Activated naive CD4-positive, alpha-beta T cell treated with anti-CD3 and anti-CD28 coated beads, Interleukin-2, amount 50 U/mL, for 16 hours (primary cell): ENCODE results near the gene NIPA2.

Source experiments
- DNase-seq: peaks from one replicate; pipeline ENCODE4 v3.0.0-alpha.2; 2020

The NIPA2 gene

DNA sequence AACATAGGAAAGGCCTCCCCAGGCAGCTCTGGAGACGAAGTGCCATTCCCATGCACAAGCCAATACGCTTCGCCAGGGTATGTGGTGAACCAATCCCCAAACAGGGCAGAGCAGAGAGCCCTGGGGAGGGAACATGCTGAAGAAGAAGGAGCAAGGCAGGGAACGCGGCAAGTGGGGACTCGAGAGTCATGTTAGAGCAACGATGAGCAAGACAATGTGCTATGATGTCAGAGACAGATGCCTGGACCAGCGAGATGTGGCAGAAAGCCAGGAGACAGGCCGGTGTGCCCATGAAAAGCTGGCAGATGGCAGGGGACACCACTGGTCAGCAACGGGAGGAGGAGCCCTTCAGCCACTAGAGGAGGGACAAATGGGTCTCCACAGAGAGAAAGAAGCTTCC is 39.6 kb downstream of the NIPA2 start:
- DNase-seq: no peak

DNA sequence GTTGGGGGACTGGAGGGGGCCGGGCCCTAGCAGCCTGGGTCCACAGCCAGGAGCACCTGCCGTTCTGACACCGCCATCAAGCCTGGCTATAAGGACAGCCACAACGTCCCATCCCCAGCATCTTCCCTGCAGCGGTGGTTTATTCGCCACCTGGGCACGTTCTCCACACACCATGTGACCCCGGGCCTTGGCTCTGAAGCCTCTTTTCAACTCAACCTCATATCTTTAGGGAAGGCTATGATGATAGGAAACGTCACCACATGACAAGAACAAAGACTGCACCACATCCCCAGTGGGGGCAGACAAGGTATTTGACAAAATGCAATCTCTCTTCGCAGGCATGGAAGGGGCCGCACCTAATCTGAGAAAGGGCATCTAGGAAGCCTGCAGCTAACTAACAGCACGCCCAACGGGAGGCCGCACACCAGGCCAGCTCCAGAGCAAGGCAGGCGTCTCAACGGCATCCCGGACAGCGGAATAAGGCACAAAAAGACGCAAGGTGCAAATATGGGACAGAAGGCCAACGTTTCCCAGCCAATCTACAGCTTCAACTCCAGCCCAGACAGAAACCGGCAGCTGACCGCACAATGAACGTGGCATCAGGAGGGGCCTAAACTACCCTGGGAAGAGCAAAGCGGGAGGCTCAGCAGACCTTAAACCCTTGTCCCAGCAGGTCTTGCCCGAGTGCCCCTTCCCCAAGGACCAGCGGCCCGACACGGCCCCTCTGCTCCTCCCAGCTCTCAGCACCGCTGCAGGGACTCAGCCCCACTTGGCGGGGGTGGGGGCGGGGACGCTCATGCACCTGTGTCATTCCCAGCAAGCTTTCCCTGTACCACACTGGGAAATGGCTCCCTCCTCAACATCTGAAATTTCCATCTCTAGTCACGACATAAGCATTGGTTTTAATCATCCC is 41.9 kb downstream of the NIPA2 start:
- DNase-seq: no peak

DNA sequence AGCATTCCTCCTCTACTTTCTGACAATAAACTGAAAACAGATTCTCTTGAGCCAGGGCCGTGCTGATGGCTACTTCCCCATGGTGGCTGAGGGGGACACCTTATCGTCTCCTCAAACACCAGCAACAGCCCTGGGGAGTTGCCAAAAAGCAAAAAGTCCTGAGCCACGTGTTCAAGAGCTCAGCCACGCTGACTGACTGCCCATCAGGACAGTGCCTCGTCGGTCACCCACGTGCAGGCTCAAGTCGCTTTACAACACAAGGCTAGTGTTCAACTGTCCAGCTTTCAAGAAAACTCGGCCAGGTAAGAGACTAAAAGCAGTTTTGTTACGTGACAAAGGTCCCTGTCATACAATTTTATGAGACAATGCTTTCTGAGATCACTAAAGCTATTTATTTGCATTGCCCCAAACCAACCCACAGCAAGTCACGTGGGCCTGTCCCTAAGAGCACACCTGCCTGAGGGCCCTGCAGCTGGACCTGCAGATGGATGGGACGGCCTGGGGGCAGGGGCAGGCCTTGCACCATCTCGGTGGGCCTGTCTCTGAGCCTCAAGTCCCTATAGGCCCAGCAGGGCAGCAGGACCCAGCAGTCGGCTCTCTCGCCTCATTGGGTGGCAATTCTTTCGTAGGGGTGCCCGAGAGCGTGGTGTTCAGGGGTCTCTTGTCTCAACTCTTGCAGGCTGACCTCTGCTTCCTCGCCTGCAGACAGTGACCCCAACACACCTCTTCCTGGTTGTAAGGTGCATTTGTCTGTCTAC is 42.7 kb downstream of the NIPA2 start:
- DNase-seq: no peak

DNA sequence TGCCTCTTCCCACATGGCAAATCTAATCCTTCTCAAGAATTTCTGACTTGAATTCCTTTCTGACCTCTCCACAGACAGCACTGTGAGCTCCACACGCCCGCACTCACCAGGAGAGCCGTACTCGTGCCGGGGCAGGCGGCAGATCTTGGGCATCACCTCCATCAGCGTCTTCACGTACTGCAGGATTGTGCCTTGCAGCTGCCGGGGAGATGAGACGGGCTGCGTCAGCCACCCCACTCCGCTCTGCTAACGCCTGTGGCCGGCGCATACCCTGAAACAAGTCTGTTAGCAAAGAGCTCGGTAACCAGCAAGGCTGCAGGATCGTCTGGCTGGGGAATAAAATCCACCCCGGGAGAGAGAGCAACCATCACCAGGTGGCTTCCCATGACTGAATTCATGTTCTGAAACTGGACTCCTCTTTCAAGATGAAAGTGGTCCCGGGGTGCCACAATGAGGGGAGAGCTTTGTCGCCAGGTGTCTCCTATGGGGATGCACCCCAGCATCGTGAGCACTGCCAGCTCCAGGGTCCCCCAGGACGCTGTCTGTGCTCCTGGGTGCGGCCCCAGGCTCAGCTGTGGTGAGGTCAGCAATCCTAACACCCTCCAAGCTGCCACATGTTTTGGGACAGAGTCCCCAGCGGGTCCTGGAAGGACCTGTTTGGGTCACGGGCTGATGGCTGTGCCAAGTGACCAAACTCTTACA is 43.4 kb downstream of the NIPA2 start:
- no peak for DNase-seq

DNA sequence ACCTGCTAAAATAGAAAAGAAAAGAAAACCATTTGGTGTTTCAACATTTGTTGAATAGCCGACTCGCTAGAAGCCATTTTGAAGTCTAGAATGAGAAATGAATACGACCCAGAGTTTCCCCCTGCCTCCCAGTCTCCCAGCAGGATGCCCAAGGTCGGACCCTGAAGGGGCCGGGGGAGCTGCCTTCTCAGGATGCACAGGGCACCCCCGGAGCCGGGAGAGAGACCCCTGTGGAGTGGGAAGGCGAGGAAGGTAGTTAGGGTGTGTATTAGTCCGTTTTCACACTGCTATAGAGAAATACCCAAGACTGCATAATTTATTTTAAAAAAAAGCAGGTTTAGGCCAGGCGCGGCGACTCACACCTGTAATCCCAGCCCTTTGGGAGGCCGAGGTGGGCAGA is 44.7 kb downstream of the NIPA2 start:
- DNase-seq: no peak

DNA sequence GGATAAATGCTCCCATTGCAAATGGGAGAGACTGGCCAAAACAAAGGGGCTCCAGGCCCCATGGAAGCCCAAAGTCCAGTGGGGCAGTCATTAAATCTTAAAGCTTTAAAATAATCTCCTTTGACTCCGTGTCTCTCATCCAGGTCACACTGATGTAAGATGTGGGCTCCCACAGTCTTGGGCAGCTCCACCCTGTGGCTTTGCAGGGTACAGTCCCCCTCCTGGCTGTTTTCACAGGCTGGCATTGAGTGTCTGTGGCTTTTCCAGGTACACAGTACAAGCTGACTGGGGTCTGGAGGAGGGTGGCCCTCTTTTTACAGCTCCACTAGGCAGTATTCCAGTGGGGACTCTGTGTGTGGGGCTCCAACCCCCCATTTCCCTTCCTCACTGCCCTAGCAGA is 45.9 kb downstream of the NIPA2 start:
- DNase-seq: no peak

DNA sequence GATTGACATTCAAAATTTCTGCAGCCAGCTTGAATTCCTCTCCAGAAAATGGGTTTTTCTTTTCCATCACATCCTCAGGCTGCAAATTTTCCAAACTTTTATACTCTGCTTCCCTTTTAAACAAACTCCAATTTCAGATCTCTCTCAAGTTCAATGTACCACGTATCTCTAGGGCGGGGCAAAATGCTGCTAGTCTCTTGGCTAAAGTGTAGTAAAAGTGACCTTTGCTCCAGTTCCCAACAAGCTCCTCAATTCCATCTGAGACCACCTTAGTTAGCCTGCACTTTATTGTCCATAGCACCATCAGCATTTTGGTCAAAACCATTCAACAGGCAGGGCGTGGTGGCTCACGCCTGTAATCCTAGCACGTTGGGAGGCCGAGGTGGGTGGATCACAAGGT is 46.7 kb downstream of the NIPA2 start:
- DNase-seq: no peak

DNA sequence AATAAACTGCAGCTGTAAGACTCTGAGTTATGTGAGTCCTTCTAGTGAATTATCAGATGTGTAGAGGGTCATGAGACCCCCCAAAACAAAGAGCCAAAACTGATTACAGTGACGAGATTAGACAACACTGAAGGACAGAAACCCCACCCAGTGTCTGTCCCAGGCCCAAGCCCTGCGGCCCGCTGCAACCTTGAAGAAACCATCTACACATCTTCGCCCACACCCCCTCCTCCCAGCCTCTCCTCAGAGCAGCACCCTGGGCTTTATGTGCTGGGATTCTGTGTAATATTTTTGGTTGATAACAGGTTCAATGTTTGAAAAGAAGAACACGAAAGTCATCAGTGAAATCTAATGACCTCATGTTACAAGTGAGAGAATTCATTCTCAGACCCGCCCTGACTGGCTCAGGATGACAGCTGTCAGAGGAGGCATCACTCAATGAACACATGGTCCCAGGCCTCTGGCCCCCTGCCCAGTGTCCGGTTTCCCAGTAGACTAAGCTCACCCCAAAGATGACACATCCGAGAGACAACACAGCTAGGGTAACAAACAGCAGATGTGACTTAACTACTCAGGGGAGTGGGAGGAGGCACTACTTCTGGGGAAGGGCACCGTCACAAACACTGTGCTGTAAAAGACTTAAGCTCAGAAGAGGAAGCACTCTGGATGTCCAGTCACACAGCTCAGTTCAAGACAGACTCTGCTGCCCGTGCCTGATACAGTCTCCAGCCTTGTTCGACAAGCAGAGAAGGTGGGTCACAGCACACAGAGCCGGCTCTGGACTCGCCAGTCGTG is 48.9 kb downstream of the NIPA2 start:
- DNase-seq: no peak

DNA sequence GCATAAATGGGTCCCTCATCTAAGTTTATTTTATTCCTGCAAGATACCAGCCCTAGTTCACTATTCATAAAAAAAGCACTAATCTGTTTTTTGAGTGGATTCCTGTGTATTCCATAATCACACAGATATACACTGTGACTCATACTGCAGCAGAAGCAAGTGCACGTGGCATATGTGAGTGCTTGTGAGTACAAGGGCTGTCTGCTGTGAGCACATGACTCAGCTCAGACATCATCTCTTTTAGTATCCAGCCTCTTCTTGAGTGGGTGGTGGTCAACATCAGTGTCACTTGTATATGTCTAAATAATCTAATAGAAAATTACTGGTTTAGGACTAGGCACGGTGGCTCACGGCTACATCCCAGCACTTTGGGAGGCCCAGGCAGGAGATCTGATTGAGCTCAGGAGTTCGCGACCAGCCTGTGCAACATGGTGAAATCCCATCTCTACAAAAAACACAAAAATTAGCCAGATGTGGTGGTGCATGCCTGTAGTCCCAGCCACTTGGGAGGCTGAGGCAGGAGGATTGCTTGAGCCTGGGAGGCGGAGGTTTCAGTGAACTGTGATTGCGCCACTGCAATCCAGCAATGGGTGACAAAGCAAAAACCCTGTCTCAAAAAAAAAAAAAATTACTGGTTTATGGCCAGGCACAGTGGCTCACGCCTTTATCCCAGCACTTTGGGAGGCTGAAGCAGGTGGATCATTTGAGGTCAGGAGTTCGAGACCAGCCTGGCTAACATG is 49.8 kb downstream of the NIPA2 start:
- no peak for DNase-seq

DNA sequence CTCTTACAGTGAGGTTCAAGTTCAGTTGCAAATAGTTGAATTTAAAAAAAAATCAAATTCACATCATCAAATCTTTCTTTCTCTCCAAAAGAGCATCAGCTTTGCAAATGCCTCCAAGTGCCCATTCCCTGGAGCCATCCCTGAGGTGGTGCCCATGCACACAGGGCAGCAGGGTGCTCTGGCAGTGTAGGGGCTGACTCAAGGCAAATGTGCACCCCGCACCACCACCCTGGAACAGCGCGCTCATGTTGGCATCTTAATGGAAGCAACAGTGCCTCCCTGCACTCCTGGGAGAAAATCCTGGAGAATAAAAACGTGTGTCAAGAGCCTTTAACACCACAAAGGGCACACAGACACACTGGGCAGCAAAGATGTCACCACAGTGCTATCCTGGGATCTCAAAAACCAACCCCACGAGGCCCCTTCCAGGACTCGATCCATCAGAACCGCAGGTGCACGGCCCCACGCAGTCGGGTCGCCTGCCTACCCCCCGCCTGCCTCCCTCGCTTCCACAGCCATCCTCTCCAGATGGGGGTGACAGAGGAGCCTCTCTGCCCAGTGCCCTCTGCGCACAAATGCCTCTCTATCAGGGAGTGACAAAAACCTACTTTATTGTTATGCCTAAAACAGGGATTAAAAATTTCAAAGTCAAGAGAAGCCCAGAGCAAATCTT is 50.8 kb downstream of the NIPA2 start:
- DNase-seq: no peak

DNA sequence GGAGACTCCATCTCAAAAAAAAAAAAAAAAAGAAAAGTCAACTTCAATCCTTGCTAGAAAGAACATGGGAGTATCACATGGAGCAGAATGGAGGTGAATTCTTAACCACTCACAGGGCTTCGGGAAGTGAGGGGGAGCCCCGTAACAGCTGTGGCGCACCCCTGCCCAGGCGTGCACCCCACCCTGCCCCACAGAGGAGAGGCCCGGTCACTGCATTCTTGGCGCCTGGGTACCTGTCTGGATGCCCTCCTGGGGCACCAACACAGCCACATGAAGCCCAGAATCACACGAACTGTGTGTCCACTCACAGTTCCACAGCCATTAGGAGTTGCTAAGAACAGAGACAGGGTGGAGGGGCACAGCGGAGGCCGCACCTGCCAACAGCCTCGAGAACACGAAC is 51.8 kb downstream of the NIPA2 start:
- no peak for DNase-seq

DNA sequence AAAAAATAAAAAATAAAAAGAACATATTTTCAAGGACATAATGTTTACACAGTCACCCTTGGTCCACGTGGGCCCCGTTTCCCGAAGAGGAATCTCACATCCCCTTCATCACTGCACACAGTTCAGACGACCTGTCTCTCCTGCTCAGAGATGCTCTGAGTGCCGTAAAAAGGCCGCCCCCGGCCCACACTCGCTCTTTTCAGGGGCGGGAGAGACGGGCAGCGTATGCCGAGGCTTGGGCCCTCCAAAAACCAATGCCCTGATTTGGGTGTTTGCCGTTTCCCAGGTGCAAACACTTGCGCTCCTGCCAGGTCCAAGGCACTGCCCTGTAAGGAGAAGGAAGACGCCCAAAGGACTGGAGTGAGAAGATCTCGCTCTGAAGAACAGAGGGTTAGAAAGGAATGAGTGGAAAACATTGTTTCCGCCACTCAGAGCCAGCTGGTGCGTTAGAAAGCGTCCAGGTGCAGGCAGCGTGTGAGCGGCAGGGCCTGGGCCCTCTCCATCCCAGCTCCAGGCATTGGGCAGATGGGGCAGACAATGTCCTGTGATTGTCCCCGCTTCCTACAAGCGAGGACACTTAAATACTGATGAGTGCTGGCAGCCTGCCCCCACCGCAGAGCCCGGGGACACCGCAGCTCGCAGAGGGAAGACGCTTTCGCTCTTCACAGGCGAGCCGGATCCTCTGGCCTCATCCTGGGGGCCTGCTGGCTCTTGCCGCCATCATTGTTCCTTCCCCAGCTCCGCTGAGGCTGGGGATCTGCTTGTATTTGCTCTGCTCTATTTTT is 53.2 kb downstream of the NIPA2 start:
- DNase-seq: no peak

DNA sequence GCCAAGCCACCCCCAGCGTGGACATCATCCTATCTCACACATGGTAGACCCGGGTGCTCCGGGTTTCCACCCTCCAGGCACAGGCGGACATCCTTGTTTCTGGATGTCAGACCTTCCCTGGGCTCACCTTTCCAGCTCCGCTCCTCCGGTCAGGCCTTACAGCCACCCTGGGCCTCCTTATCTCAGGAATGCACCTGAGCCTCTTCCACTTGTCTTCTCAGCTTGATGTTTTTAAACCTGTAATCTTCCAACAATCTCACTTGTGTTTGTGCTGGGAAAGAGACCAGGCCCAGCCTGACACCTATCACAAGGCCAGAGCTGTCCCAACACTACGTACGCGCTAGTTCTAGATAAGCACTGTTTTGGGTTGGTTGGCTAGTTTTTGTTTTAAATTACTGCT is 53.9 kb downstream of the NIPA2 start:
- DNase-seq: no peak

DNA sequence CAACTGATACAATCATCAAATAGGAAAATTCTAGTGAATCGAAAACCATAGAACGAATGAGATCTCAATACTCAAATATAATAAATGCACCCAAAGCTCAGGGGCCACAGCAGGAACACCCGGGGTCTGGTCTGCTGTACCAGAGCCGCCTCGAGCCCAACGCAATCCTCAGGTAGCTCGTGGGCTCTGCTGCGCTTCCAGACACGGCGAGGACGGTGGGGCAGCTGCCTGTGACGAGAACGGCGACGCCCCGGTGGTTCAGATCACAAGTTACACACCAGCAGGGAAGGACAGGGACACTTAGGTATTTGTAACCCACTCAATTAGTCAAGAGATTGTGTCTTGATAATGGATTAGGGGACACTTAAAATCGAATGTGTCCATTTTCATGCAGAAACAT is 54.6 kb downstream of the NIPA2 start:
- DNase-seq: no peak

DNA sequence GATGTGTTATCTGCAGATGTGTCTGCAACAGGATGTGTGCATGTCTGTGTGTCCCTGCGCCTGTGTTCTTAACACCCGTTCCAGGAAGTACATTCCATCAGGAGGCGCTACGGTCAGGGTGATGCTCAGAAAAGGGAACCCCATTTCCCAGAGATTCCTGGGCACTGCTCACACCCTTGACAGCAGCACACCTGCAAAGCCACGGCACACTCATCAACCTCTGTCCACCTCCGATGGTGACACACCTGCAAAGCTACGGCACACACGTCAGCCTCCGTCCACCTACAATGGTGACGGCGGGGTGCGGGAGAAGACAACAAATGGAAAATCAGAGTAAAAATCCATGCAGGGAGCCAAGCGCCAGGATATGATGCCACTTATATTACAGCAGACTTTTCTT is 55.4 kb downstream of the NIPA2 start:
- no peak for DNase-seq

DNA sequence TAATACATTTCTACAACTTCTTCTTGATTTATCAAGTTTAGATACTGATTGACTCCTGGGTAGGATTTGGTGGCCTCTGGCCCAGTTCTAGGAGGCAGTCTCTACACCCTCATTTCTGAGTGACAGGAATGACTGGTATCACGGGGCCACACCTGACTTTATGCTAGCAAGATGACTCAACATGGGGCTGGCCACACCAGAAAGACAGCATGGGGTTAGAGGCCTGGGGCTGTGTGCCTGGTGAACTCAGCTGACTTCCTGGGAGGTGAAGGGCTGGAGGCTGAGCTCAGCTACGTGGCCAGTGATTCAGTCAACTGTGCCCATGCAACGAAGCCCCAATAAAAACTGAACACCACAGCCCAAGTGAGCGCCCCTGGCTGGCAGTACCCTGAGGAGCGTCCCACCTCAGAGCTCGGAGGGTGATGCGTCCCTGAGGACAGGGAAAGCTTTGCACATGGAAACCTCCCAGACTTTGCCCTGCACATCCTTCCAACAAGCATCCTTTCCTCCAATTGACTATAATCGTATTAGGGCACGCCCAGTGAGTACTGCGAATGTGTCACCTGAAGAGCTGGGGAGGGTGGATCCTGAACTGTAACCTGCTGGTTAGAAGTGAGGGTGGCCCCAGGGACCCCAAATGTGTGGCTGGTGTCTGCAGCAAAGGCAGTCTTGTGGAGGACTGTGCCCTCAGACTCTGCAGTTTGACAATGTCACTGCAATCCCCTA is 57.2 kb downstream of the NIPA2 start:
- no peak for DNase-seq

DNA sequence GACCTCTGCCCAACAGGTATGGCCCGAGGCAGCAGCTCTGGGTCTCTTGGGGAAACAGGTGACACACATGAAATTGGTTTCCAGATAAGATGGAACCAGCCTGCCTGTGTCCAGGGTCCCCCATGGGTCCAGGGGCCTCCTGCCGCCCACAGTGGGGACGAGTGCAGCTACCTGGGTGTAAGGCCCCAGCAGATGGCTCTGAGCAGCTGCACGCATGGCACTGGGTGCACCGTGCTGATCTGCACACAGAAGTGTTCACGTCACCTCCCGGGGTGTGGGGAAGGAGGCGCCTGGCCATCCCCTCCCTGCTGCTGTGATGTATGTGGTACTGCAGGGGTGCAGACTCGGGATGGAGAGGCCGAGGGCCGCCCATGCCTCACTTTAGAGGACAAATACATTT is 63.6 kb downstream of the NIPA2 start:
- DNase-seq: no peak

DNA sequence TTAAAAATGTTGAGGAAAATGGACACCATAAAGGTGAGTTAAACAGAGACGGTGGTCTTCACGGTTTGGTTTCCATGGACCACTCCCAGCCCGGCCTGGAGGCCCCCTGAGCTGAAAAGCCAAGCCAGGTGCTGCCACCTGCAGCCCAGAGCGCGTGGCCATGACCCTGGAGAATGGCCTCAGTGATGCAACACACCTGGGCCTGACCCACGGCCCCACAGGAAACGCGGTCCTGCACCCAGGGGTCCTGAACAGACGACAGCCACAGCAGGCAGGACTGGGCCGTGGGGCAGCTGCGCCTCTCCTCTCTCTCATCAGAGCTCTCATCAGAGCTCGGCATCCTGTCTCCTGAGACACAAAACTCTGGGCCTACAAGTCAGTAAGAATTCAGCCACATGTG is 64.1 kb downstream of the NIPA2 start:
- no peak for DNase-seq

DNA sequence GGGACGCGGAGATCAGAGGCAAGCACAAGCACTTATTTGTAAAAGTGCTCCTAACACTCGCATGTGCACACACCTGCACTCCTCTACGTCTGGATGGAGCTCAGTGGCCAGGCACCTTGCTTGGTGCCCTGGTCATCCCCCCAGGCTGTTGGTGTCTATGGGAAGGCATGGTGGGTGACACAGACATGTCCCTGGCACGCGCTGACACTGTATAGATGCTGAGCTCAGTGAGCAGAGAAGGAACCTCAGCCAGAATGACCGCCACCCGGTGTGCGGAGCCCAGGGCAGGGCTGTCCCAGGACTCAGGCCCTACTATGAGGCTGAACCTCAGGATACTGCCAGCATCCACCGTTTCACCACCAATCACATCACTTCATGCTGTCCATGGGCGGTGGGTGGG is 64.5 kb downstream of the NIPA2 start:
- no peak for DNase-seq

DNA sequence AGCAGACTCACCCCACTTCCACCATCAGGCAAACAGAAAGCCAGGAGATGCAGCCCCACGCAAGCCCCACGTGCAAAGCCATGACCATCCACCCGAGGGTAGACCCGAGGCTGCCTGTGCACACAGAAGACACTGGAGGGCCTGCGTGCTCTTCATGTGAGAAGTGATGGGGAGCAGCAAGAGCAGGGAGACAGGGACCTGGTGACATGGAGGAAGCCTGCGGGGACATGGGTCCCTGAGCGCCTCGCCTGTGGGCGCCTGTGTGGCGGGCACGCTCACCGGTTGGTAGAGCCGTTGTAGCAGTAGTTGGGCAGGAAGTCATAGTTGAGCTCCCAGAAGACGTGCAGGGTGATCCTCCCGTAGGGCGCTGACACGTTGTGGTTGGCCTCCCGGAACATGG is 65.0 kb downstream of the NIPA2 start:
- no peak for DNase-seq
